GM18861 (cell line): ENCODE measurements around the gene DYSF.

Experiments
- ATAC-seq: cut with Tn5 transposase; IDR thresholded peaks from one replicate; pipeline ENCODE4 v1.9.1; 2021; ENCODE audit not compliant: unreplicated experiment

DYSF gene

DNA sequence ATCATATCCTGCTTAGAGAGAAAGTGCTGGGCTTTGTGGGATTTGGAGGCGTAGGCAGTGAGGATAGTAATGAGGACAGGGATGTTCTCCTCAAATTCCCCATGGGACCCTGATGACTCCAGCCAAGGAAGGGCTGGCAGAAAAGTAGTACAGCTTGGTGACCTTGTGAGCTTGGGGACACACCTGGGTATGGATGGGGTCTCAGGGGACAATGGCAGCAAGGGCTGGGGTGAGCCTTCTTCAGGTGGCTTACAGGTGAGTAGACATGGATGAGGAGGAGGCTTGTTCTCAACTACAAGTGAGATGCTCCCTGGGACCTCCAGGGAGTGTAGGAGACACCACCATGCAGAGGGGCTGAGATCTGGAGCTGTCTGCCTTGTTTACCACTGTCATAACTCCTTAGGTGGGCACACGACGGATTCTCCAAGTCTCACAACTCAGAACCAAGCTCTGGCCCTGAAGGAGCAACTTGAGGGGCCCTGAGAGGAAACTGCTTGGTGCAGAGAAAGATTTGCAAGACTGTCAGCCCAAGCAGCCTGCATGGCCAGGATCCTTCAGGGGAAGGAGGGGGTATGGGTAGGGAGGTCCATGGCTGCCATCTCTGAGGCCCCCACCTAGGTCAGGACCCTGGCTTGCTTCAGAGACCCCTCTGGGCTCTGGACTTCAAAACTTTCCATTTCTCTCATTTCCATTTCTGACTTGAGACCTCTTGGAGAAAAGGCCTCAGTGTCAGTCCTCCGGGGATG, 262.8 kb downstream of the DYSF start:
- no peak for ATAC-seq

GRCh38 chr2:71716697-71717624, 263.6 kb downstream of the DYSF start:
- ATAC-seq: no peak

- no peak for ATAC-seq
These were observed 265.3 kb downstream of the DYSF start for GRCh38 chr2:71718686-71719085.

DNA sequence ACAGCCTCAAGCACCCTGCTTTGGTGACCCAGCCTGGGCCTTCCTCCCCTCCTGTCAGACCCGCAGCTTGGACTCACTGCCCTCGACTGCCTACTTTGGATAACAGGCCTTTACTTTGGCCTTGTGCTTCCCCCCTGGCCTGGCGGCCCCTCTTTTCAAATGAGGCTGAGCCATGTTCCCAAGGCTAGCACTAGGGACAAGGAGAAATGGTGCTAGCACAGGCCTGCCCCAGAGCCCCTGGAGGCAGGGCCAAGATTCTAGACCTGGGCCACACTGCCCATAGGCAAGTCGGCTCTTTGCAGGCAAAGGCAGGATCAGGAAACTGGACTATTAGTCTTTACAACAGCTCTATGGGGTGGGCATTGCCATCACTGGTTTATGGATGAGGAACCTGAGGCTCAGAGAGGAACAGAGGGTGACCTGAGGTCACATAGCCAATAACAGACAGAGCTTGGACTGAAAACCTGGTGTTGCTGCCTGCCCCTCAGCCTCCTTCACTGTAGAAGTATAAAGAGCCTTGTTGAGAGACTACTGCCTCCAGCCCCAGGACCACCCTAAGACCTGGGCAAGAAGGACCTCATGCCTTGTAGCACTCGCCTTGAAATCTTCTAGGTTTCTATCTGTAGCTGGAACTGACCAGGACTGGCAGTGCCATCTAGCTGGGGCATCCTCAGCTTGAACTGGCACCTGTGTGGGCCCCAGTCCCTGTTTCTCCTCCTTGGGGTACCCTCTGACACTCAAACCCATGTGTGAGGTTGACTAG, 266.3 kb downstream of the DYSF start:
- no peak for ATAC-seq

DNA sequence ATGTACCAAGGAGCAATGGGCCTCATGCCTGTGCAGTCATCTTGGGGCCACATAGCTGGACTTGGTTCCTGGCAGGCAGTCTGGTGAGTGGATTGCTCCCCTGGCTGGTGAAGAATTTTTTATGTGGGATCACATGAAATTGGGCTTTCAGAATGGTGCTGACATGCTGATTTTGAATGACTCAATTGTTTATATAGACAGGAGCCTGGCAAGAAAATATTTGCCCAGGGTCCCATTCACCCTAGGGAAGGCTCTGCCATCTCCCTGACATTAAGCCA, 266.9 kb downstream of the DYSF start:
- no peak for ATAC-seq

GRCh38 chr2:71720596-71721361, 267.4 kb downstream of the DYSF start:
- no peak for ATAC-seq

- ATAC-seq: no peak
These were observed 268.0 kb downstream of the DYSF start for GRCh38 chr2:71721362-71721665.

DNA sequence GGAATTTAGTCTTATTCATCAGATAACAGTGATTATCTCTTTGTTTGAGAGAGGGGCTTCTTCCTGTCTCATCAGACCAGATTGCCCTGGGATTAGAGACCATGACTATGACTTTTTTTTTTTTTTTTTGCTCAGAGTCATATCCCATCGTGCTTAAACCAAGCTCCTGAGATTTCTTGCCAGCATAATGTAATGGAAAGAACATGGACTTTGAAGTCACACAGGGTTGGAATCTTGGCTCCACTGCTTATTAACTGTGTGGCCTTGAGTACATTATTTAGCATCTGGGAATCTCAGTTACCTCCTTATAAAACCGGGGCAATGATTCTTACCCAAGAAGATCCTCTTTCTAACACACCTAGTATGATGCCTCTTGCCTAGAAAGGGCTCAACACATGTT, 268.3 kb downstream of the DYSF start:
- ATAC-seq: no peak

DNA sequence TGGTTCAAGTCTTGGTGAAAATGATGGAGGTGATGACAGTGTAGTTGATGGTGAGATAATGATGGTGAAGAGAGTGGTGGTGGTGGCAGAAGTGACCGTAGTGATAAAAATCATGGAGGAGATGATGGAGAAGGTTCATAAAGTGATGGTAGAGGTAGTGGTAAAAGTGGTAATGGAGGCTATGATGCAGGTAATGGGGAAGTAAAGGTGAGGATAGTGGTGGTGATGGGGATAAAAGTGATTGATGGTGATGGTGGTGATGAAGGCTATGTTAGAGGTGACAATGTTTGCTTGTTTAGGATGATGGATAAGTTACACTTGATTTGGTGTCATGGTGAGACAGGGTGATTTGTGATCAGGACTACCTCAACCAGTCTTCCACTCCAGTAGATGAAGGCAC, 268.9 kb downstream of the DYSF start:
- ATAC-seq: no peak

DNA sequence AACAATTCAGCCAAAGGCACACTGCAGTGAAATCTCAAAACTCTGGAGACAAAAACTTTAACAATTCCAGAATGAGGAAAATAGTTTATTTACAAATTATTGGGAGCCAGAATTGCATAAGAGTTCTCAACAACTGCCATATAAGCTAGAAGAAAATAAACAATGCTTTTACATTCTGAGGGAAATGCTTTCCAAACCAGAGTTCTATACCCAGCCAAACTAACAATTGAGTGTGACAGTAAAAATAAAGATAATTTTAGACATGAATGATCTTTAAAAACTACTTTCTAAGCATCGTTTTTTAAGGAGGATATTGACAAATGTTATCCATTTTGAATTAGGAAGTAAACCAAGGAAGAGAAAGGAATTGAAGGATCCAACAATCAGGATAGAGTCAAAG, 271.4 kb downstream of the DYSF start:
- no peak for ATAC-seq

DNA sequence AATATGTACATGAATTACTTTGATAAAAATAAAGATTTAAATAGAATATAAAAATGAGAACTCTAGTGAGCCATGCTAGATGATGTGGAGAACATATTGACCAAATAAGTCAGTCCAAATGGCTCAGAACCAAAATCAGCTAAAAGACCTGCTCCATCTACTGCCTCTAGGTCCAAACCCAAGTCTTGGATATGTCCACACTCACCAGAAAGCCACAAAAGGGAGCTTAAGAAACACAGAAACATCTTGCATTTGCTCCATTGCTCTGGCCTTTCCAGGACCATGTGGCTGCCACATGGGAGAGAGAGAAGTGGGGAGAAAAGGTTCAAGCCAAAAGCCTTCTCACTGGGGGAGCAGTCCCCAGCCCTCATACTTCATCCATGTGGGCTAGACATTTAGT, 272.5 kb downstream of the DYSF start:
- ATAC-seq: no peak

DNA sequence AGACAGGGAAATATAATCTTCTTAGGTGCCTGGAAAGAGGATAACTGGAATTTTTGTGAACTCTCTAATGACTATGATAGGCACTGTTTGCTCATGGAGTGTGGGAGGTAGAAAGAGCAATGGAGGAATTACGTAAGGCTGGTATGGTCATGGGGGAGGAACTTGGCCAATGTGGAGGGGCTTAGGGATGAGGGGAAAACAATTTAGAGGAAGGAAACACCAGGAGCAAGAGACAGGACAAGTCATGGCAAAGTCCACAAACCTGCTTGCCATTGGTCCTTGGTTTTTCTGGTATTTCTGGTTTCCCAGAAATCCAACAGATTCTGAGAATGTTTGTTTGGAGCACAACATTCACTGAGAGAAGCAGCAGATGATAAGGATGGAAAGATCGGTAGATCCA, 274.2 kb downstream of the DYSF start:
- ATAC-seq: no peak

GRCh38 chr2:71728036-71728435, 274.7 kb downstream of the DYSF start:
- no peak for ATAC-seq

- ATAC-seq: no peak
These were observed 277.5 kb downstream of the DYSF start for GRCh38 chr2:71730785-71731383.

DNA sequence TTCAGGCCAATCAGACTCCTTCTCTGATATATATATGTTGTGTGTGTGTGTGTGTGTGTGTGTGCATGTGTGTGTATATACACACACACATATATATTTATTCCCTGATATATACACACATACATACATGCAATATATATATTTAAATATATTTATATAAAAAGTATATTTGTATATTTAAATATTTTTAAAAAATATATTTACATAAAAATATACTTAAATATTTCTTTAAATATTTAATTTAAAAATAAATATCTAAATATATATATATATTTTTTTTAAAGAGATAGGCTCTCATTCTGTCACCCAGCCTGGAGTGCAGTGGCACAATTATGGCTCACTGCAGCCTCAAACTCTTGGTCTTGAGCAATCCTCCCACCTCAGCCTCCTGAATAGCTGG, 281.3 kb downstream of the DYSF start:
- ATAC-seq: no peak

DNA sequence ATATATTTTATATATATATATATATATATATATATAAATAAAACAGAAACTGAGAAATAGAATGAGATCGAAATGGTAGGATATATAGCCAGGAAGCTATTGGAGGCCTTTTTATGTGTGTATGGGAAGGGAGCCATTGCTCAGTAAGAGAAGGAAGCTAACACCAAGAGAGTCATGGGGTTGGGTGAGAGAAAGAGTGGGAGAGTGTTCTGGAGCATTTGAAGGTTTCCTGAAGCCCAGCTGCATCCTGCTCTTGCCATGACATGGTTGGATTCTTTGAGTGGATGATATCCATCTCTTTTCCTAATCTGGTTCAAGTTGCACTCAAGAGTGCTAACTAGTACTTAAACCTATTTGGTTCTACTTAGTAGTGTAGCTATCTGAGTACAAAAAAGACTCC, 282.3 kb downstream of the DYSF start:
- ATAC-seq: no peak
